ENCODE results near the gene TTLL6. TPM values are rescaled to one million over a fixed set of nuclear protein-coding genes. Genes with fewer than 3 reads are reported as not detected.

The TTLL6 gene
- total and polyA plus RNA-seq, 8 donors = 0.48 to 11.0 (median 1.6) TPM; not detected in 4

DNA sequence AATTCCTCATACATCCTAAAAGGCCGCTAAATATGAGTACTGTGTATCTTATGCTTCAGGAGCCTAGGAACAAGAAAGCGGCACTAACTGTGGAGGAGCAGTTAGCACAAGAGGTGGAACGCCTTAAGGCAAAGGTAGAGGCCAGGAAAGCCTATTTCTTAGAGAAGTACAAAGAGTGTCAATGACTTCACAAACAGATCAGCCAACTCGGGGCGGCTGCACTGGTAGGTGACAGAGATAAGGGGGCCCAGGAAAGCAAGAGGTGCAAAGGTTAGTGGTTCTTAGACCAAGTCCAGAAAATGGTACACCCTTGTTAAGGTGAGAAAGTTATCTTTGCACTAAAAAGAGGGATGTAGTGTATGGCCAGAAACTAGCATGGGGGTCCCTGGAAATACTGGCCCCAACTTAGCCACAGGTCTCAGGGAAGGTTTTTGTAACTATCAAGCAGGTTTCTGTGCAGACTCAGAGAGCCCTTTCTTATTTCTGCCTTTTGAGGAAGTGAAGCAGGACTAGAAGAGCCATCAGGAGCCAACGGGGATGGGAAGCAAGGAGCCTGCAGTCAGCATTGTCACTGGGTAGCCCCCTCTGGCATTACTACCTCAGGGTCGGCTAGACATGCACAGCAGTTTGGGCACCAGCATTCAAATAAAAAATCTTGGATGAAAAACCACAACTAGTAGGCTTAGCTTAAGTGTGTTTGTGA lies 37.9 kb upstream of the TTLL6 start:
- Histone ChIP-seq H3K36me3 (peaks cover 70 to 99% (median 98%) of the 10 kb centered on the region in 4 donors), H3K4me3 (no peak overlapping the region), H3K4me1 (no peaks in the 10 kb centered on the region), H3K9me3 (no peaks in the 10 kb centered on the region), H3K27ac (no peak overlapping the region), H3K27me3 (no peaks in the 10 kb centered on the region)
- intact Hi-C loops (cut with DNase I; ENCODE audit: low total_unique reads) = no loop called here
- no peak for DNase-seq
- 64 to 79% (median 70%) methylated on average over 7 of the region's 7 CpGs for WGBS, 5 donors
- TF ChIP-seq POLR2AphosphoS5 (IDR thresholded peaks at IDR 0.05) (no peak), EP300 (IDR thresholded peaks at IDR 0.05) (no peak), POLR2A (IDR thresholded peaks at IDR 0.05) (no peak)
- TF ChIP-seq, protein P1, sequence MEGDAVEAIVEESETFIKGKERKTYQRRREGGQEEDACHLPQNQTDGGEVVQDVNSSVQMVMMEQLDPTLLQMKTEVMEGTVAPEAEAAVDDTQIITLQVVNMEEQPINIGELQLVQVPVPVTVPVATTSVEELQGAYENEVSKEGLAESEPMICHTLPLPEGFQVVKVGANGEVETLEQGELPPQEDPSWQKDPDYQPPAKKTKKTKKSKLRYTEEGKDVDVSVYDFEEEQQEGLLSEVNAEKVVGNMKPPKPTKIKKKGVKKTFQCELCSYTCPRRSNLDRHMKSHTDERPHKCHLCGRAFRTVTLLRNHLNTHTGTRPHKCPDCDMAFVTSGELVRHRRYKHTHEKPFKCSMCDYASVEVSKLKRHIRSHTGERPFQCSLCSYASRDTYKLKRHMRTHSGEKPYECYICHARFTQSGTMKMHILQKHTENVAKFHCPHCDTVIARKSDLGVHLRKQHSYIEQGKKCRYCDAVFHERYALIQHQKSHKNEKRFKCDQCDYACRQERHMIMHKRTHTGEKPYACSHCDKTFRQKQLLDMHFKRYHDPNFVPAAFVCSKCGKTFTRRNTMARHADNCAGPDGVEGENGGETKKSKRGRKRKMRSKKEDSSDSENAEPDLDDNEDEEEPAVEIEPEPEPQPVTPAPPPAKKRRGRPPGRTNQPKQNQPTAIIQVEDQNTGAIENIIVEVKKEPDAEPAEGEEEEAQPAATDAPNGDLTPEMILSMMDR (IDR thresholded peaks at IDR 0.05) = no peak

DNA sequence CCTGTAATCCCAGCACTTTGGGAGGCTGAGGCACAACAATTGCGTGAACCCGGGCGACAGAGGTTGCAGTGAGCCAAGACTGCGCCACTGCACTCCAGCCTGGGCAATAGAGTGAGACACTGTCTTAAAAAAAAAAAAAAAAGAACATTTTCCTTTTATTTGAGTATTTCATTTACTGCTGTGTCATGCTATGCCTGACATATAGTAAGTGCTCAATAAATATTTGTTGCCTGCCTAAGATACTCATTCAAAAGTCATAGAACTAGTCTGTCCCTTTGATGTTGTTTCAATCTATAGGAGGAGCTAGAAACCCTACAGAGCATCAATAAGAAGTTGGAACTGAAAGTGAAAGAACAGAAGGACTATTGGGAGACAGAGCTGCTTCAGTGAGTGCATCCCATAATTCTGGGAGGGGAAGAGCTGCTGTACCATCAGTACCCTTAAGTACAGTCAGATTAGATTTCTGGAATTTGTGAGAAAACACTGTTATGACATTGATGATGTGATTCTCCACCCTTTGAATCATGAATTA lies 33.8 kb upstream of the TTLL6 start:
- WGBS, 5 donors = 95 to 100% (median 99%) methylated on average over 4 of the region's 4 CpGs
- no peak overlapping the region for H3K4me3 ChIP-seq
- no peaks in the 10 kb centered on the region for H3K4me1 ChIP-seq
- no peak for DNase-seq
- intact Hi-C loops (cut with DNase I; ENCODE audit: low total_unique reads) = no loop called here
- no peaks in the 10 kb centered on the region for H3K9me3 ChIP-seq
- no peaks in the 10 kb centered on the region for H3K27me3 ChIP-seq
- H3K27ac ChIP-seq = no peak overlapping the region
- TF ChIP-seq, protein P1 (IDR thresholded peaks at IDR 0.05) = no peak
- TF ChIP-seq POLR2A (IDR thresholded peaks at IDR 0.05) = no peak
- no peak for TF ChIP-seq EP300 (IDR thresholded peaks at IDR 0.05)
- no peak for TF ChIP-seq POLR2AphosphoS5 (IDR thresholded peaks at IDR 0.05)
- H3K36me3 ChIP-seq = peaks cover 85 to 99% (median 98%) of the 10 kb centered on the region in 4 donors

DNA sequence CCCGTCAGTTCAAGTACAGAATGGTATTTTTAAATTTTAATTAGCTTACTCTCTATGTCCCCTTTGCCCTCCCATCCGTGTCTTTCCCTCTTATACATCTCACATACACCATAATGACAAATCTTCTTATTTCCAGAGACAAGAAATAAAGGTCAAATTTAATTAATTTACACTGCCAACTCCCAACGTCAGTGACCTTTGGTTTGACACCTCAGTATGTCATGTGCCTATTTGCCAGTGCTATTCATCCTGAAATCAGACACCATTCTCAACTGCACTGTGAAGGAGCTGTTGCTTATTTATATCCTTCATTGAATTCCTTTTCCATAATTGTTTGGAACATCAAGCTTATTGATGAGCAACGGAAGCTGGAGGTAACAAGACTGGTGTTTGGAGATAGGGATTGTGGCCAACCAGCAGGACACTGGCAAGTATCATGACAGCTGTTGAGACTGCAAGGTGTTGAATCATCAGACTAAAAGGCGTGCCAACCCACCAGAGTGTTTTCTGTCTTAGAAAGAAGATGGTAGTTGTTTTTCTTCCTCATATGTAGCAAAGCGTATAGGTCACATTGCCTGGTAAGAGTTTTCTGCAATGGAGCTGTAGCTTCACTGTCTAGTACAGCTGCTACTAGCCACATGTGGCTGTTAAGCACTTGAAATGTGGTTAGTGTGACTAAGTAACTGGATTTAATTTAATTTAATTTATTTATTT lies 26.3 kb upstream of the TTLL6 start:
- Histone ChIP-seq H3K27me3 (no peaks in the 10 kb centered on the region), H3K9me3 (no peaks in the 10 kb centered on the region), H3K36me3 (peaks cover 35 to 63% (median 61%) of the 10 kb centered on the region in 4 donors), H3K4me3 (peak overlapping the region in 1 of 4 donors; percentile 28), H3K27ac (peak overlapping the region in 4 of 5 donors; percentile 79 to 92 (median 88)), H3K4me1 (peaks cover 47 to 56% (median 51%) of the 10 kb centered on the region in 4 donors)
- 63 to 79% (median 76%) methylated on average over 6 of the region's 6 CpGs for WGBS, 5 donors
- intact Hi-C loops (cut with DNase I; ENCODE audit: low total_unique reads) = no loop called here
- DNase-seq = no peak
- no peak for TF ChIP-seq POLR2A (IDR thresholded peaks at IDR 0.05)
- TF ChIP-seq POLR2AphosphoS5 (IDR thresholded peaks at IDR 0.05) = no peak
- TF ChIP-seq, protein P1 (IDR thresholded peaks at IDR 0.05) = no peak
- no peak for TF ChIP-seq EP300 (IDR thresholded peaks at IDR 0.05)

DNA sequence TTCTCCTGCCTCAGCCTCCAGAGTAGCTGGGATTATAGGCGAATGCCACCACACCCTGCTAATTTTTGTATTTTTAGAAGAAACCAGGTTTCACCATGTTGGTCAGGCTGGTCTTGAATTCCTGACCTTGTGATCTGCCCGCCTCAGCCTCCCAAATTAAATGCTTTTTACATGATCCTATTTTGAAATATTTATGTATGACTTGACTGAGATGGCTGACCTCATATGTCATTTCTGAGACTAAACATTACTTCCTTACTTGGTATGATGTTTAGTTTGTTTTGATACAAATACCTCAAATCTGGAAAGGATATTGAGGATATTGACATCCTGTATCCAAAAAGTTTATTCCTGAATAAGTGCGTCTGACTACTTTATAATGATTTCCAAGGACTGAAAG lies 25.7 kb upstream of the TTLL6 start:
- H3K36me3 ChIP-seq = peaks cover 29 to 57% (median 55%) of the 10 kb centered on the region in 4 donors
- TF ChIP-seq, protein P1 (IDR thresholded peaks at IDR 0.05) = no peak
- TF ChIP-seq EP300 (IDR thresholded peaks at IDR 0.05) = no peak
- no peak for TF ChIP-seq POLR2A (IDR thresholded peaks at IDR 0.05)
- no peak for TF ChIP-seq POLR2AphosphoS5 (IDR thresholded peaks at IDR 0.05)
- H3K4me3 ChIP-seq = peak overlapping the region in 2 of 4 donors; percentile 19 to 28
- no peaks in the 10 kb centered on the region for H3K27me3 ChIP-seq
- H3K9me3 ChIP-seq = no peaks in the 10 kb centered on the region
- peaks cover 50 to 62% (median 57%) of the 10 kb centered on the region in 4 donors for H3K4me1 ChIP-seq
- H3K27ac ChIP-seq = peak overlapping the region; percentile 56 to 92 (median 88)
- 69 to 83% (median 73%) methylated on average over 3 of the region's 3 CpGs for WGBS, 5 donors
- DNase-seq = no peak
- intact Hi-C loops (cut with DNase I; ENCODE audit: low total_unique reads) = no loop called here

Measured in stomach (tissue), 9 donors.